KOPT-K1 (cell line): Measurements from ENCODE around the gene SLC12A3.
"Not testable (repeated sequence)": the region's sequence is repeated elsewhere in the genome, so short reads cannot be mapped to it uniquely, and the experiment has no call there.

ENCODE experiments used
- H3K27ac ChIP-seq: fragments of 200-600 bp; sonication (generic); 2 replicates; pipeline ENCODE4 v1.5.1; 2016; ENCODE audit warnings: antibody characterized with exemption, mild to moderate bottlenecking, low read depth, low read length; ENCODE audit not compliant: poor library complexity, severe bottlenecking
- H3K36me3 ChIP-seq: fragments of 200-600 bp; sonication (generic); 2 replicates; pipeline ENCODE4 v1.5.1; 2017; ENCODE audit warnings: antibody characterized with exemption, mild to moderate bottlenecking, low read length, moderate library complexity; ENCODE audit not compliant: insufficient read depth
- H3K9me3 ChIP-seq: fragments of 200-600 bp; sonication (generic); 2 replicates; pipeline ENCODE4 v1.5.1; 2017; ENCODE audit warnings: antibody characterized with exemption, low read length, mild to moderate bottlenecking; ENCODE audit not compliant: insufficient read depth, poor library complexity, severe bottlenecking

Gene SLC12A3

GRCh38 chr16:56931271-56931891 lies 66.4 kb downstream of the SLC12A3 start:
- peak overlapping the region; percentile 91 for H3K27ac ChIP-seq
- H3K36me3 ChIP-seq = peaks cover 24% of the 10 kb centered on the region
- H3K9me3 ChIP-seq = no peaks in the 10 kb centered on the region

GRCh38 chr16:56931892-56932720 lies 67.1 kb downstream of the SLC12A3 start, which contains the start of gene HERPUD1:
Gene HERPUD1, plus strand, starts transcription at chr16:56932142. Its CDS starts 103 bp downstream, at chr16:56932245.
- Histone ChIP-seq H3K27ac (peak within 1 kb of the TSS; percentile 91), H3K9me3 (no peaks in the 10 kb centered on the region), H3K36me3 (peaks cover 31% of the 10 kb centered on the region)

GRCh38 chr16:56932721-56933619 lies 68.0 kb downstream of the SLC12A3 start:
- H3K27ac ChIP-seq = peak overlapping the region; percentile 91
- H3K36me3 ChIP-seq = peaks cover 40% of the 10 kb centered on the region
- H3K9me3 ChIP-seq = no peaks in the 10 kb centered on the region

GRCh38 chr16:56933828-56934598 lies 69.0 kb downstream of the SLC12A3 start:
- H3K36me3 ChIP-seq = peaks cover 50% of the 10 kb centered on the region
- peak overlapping the region; percentile 91 for H3K27ac ChIP-seq
- H3K9me3 ChIP-seq = no peaks in the 10 kb centered on the region

- H3K27ac ChIP-seq = peak overlapping the region; percentile 91
- peaks cover 57% of the 10 kb centered on the region for H3K36me3 ChIP-seq
- H3K9me3 ChIP-seq = not testable (repeated sequence)
Observed at GRCh38 chr16:56934599-56935145, 69.7 kb downstream of the SLC12A3 start.

GRCh38 chr16:56935201-56935600 lies 70.2 kb downstream of the SLC12A3 start:
- H3K9me3 ChIP-seq = no peaks in the 10 kb centered on the region
- no peak overlapping the region for H3K27ac ChIP-seq
- H3K36me3 ChIP-seq = peaks cover 62% of the 10 kb centered on the region

GRCh38 chr16:56936491-56936890 lies 71.5 kb downstream of the SLC12A3 start:
- H3K9me3 ChIP-seq = no peaks in the 10 kb centered on the region
- H3K36me3 ChIP-seq = peaks cover 75% of the 10 kb centered on the region
- H3K27ac ChIP-seq = no peak overlapping the region

- Histone ChIP-seq H3K27ac (no peak overlapping the region), H3K36me3 (peaks cover 80% of the 10 kb centered on the region)
Observed at GRCh38 chr16:56936950-56937349, 71.9 kb downstream of the SLC12A3 start.

GRCh38 chr16:56938664-56939513 lies 73.9 kb downstream of the SLC12A3 start:
- H3K9me3 ChIP-seq = no peaks in the 10 kb centered on the region
- peaks cover 97% of the 10 kb centered on the region for H3K36me3 ChIP-seq
- H3K27ac ChIP-seq = peak overlapping the region; percentile 85

More at GRCh38 chr16:56936950-56937349, 71.9 kb downstream of the SLC12A3 start:
- H3K9me3 ChIP-seq = no peaks in the 10 kb centered on the region

GRCh38 chr16:56939801-56940200 lies 74.8 kb downstream of the SLC12A3 start:
- H3K36me3 ChIP-seq = peaks cover 100% of the 10 kb centered on the region
- no peaks in the 10 kb centered on the region for H3K9me3 ChIP-seq
- peak overlapping the region; percentile 85 for H3K27ac ChIP-seq

GRCh38 chr16:56941092-56941491 lies 76.1 kb downstream of the SLC12A3 start:
- peaks cover 99% of the 10 kb centered on the region for H3K36me3 ChIP-seq
- no peak overlapping the region for H3K27ac ChIP-seq

GRCh38 chr16:56941856-56942331 lies 76.9 kb downstream of the SLC12A3 start:
- H3K36me3 ChIP-seq = peaks cover 98% of the 10 kb centered on the region
- no peaks in the 10 kb centered on the region for H3K9me3 ChIP-seq
- no peak overlapping the region for H3K27ac ChIP-seq

More at GRCh38 chr16:56941092-56941491, 76.1 kb downstream of the SLC12A3 start:
- no peaks in the 10 kb centered on the region for H3K9me3 ChIP-seq

- no peak overlapping the region for H3K27ac ChIP-seq
- H3K36me3 ChIP-seq = peaks cover 80% of the 10 kb centered on the region
- no peaks in the 10 kb centered on the region for H3K9me3 ChIP-seq
Observed at GRCh38 chr16:56943761-56944375, 78.9 kb downstream of the SLC12A3 start.
